CD4-positive, alpha-beta T cell treated with Interleukin-17A for 4 hours (primary cell): ENCODE measurements around the gene MED12.

Experiments used
- DNase-seq: peaks from one replicate; pipeline ENCODE4 v3.0.0-alpha.2; 2020; ENCODE audit warnings: mixed read lengths

Gene MED12

DNA sequence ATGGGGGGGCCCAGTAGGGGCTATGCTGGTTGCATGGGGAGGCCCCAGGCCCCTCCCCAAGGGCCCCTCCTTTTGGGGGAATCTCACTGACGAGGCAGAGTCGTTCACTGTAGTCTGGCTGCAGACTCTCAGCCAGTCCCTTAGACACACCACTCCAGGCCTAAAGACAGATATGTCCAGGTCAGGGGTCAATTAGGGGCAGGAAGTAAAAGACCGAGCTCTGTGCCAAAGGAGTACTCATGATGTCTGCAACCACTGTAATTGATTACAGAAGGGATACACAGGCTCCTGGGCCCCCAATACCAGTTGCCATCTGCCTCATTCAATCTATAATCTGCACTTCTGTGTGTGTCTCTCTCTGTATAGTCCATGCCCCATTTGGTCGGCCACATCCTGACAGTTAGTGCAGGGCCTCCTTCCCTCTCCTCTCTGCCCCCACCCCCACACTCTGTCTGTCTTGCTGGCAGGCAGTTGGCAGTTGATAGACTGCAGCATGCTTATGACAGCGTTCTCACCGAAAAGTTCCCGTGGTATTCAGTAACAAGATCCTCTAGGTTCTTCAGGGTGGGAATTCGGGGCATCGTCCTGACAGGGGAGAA is 10.5 kb upstream of the MED12 start:
- DNase-seq = peak; percentile 64

GRCh38 chrX:71109051-71109450 is 9.3 kb upstream of the MED12 start:
- DNase-seq = no peak

DNA sequence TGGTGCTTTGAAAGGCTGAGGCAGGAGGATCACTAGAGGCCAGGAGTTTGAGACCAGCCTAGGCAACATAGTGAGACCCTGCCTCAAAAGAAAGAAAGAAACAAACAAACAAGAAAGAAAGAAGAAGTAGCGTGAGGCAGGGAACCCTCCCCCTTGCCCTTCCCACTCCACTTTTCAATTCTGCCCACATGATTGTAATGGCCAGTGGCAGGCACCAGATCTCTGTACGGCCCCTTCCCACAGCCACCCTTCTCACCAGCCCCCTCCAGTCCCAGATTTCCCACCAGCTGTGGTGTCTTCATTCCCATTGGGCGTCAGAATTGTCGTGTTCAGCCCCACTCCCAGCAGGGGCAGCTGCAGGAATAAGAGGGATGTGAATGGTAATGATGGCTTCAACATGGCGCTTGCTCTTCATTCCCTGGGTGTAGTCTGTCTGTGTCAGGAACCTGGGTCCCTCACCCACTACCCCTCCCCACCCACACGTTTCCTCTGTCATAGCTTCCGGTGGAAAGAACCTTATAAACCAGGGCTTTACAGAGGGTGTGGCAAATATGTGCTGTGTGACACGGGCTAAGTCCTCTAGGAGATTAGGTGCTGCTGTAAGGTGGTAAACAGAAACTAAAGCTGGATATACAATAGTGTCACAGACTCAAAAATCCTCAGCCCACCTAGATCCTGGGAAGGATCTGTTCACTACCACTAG is 7.1 kb upstream of the MED12 start, which contains the start of gene IL2RG:
TSS of gene IL2RG (minus strand) at position 437 of the 703 bp plus-strand sequence. CDS start at position 399, 38 bp downstream.
- peak; percentile 81 for DNase-seq

DNA sequence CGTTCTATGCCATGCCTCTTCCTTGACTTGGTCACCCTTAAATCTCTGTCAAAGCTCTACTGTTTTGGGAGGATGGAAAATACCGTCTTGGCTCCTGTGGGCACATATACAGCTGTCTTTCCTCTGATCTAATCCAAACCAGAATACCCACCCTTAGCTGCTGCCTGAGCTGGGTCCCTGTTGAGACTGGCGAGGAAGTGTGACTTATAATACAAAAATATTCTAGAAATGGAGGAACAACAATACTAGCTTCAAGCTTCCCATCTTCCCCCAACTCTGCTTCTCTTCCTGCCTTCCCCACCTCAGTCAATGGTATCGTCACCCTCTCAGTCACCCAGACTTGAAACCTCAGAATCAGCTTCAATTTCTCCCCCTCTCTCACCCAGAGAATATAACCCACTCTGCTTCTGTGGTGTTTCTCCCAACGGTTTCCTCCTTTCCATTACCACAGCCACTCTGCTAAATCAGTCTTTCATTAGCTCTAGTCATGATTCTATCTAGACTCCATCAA is 6.4 kb upstream of the MED12 start:
- peak; percentile 44 for DNase-seq

- no peak for DNase-seq
Observed at GRCh38 chrX:71117358-71117757, 1.0 kb upstream of the MED12 start.

DNA sequence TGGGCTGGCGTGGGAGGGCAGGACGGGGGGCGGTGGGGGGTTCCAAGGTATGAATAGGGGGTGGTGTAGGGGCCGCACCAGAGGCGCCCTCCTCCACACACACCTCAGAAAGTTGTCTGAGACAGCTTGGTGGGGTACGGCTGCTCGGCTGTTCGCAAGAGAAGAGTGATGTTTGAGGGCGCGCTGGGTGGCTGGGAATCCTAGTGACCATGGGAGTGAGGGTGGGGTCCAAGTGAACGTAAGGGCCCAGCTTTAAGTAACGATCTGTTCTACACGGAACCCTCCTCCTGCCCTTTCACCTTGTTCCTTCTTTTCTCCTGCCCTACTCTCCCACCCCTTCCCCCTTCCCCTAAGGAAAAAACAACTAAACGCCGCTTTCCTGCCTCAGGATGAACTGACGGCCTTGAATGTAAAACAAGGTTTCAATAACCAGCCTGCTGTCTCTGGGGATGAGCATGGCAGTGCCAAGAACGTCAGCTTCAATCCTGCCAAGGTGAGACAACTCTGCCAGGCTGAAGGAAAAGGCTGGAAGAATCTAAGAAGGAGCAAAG is 664 bp downstream of the MED12 start:
- no peak for DNase-seq

- DNase-seq = no peak
Observed at GRCh38 chrX:71128166-71128833, 9.9 kb downstream of the MED12 start.

DNA sequence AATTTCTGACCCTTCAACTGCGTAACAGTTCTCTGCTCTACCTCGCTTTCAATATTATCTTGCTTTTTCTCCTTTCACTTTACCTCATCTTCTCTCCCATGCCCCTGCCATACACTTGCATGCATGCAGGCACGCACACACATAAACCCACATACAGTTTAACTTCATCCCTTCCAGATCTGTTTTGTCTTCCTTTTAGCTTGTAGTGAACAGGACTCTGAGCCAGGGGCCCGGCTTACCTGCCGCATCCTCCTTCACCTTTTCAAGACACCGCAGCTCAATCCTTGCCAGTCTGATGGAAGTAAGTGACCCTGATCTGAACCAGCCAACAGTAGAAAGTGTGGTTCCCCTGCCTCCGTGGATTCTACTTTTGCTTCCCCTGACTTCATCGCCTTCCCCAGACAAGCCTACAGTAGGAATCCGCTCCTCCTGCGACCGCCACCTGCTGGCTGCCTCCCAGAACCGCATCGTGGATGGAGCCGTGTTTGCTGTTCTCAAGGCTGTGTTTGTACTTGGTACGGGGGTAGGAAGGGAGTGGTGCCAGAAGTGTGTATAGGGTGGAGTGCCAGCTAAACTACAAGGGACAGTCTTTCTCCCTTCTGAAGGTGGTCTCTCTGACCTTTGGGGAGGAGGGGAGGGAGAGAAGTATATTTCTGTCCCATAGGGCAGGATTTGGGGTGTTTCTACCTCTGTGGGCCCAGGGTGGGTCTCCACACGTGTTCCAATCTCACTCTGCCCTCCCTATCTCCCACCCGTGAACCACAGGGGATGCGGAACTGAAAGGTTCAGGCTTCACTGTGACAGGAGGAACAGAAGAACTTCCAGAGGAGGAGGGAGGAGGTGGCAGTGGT is 10.7 kb downstream of the MED12 start:
- DNase-seq = peak; percentile 86

GRCh38 chrX:71131510-71131909 is 13.1 kb downstream of the MED12 start:
- DNase-seq = no peak

DNA sequence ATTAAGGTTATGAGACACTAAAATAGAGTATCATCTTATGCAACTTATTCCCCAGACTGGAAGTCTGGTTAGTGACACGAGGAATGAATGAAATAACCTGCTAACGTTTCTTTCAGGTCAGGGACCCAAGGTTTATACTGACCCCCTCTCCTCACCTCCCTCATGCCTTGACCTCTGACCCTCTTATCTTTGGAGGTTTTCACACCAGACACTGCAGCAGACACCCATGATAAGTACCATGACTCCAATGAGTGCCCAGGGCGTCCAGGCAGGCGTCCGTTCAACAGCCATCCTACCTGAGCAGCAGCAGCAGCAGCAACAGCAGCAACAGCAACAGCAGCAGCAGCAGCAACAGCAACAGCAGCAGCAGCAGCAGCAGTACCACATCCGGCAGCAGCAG is 22.0 kb downstream of the MED12 start:
- DNase-seq = no peak

- no peak for DNase-seq
Observed at GRCh38 chrX:71143508-71143907, 25.1 kb downstream of the MED12 start.

GRCh38 chrX:71144651-71145050 is 26.3 kb downstream of the MED12 start, which contains the start of gene NLGN3:
Gene NLGN3 (plus strand): TSS chrX:71144841. CDS start chrX:71147750, 2,909 bp downstream.
- DNase-seq = no peak

DNA sequence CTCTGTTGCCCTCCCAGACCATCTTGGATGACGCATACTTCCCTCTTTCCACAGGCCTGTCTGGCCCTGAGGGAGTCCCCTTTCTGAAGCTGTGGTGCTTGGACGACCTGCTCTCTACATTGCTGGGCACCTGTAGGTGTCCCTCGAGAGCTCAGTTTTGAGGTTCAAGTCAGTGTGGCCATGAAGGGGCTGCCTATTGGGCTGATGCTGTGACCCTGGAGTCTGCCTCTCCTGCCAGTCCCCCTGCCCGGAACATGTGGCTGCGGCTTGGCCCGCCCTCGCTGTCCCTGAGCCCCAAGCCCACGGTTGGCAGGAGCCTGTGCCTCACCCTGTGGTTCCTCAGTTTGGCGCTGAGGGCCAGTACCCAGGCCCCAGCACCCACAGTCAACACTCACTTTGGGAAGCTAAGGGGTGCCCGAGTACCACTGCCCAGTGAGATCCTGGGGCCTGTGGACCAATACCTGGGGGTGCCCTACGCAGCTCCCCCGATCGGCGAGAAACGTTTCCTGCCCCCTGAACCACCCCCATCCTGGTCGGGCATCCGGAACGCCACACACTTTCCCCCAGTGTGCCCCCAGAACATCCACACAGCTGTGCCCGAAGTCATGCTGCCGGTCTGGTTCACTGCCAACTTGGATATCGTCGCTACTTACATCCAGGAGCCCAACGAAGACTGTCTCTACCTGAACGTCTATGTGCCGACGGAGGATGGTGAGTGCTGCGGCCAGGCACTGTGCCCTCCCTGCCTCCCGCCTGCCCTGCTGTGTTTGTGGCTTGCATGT is 29.3 kb downstream of the MED12 start:
- DNase-seq = no peak

GRCh38 chrX:71148278-71148663 is 29.9 kb downstream of the MED12 start:
- no peak for DNase-seq

DNA sequence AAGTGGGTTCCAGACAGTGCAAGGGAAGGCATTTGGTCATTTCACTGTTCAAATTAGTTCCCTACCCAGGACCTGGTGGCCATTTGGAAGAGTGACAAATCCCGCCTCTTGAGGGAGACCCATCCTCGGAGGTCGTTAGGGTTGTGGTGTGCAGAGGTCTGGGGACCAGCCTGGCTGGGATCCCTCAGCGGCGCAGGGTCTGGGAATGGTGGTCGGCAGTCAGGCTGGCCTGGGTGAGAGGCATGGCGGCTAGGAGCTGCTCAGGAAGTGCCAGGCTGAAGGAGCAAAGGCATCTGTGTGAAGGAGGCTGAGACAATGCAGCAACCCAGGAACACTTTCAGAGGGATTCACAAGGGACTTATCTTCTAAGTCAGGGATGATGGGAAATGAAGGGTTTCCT is 33.0 kb downstream of the MED12 start:
- DNase-seq = no peak

- no peak for DNase-seq
Observed at GRCh38 chrX:71154196-71154595, 35.8 kb downstream of the MED12 start.

DNA sequence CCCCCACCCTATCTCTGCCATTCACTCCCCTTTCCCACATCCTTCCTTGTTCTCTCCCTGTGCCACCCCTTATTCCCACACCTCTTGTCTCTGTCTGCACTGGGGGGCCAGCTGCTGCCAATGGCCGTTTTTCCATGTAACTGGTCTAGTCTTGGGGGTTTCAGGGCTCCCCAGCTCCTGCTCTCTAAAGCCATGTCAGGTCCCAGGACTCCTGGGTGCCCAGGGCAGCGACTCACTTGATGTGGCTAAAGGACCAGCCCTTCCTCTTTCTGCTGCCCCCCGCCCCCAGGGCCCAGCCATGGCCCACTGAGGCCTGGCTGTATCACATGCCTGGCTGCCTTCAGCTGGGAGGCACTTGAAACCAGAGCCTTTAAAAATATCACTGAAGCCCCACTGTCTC is 36.2 kb downstream of the MED12 start:
- no peak for DNase-seq

GRCh38 chrX:71158603-71159002 is 40.2 kb downstream of the MED12 start:
- DNase-seq = no peak

DNA sequence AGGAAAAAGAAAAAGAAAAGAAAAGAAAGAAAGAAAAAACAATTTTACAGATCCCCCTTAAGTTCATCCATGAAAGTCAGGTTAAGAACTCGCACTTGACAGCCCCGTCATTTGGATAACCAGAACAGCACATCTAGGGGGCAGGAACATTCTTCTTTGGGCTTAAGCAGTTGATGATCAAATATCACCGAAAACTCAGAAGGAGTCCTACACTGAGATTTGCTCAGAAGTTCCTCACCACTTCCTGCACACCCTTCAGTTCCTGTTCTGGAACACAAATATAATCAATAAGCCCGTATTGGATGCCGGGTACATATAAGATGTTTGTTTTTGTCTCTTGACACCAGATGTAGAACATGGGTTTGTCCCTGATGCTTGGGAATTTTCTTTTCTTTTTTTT is 40.9 kb downstream of the MED12 start:
- no peak for DNase-seq

GRCh38 chrX:71160475-71160874 is 42.1 kb downstream of the MED12 start:
- no peak for DNase-seq

GRCh38 chrX:71162981-71163380 is 44.6 kb downstream of the MED12 start:
- DNase-seq = no peak

- no peak for DNase-seq
Observed at GRCh38 chrX:71164071-71164470, 45.7 kb downstream of the MED12 start.
